GM18505 (cell line): ENCODE results near the gene TRIL.

Source experiments
- ATAC-seq: cut with Tn5 transposase; IDR thresholded peaks from one replicate; pipeline ENCODE4 v1.9.1; 2021; ENCODE audit not compliant: unreplicated experiment
- POLR2A ChIP-seq: IDR thresholded peaks from 4 replicates; pipeline ENCODE4 v1.6.1; 2011; ENCODE audit warnings: borderline replicate concordance; ENCODE audit not compliant: insufficient read depth, insufficient read length; ENCODE audit errors: extremely low read depth

The TRIL gene

GRCh38 chr7:28919510-28919909 is 38.6 kb downstream of the TRIL start:
- ATAC-seq, result no peak
- no peak for TF ChIP-seq POLR2A

GRCh38 chr7:28908775-28909174 is 49.4 kb downstream of the TRIL start:
- no peak for TF ChIP-seq POLR2A
- no peak for ATAC-seq

GRCh38 chr7:28905464-28905863 is 52.7 kb downstream of the TRIL start:
- no peak for TF ChIP-seq POLR2A
- no peak for ATAC-seq

GRCh38 chr7:28904578-28905048 is 53.5 kb downstream of the TRIL start:
- ATAC-seq, result no peak
- no peak for TF ChIP-seq POLR2A

GRCh38 chr7:28903730-28904577 is 54.2 kb downstream of the TRIL start:
- ATAC-seq, result no peak
- no peak for TF ChIP-seq POLR2A
